Esophagus muscularis mucosa (tissue), 4 donors: Measurements from ENCODE around the gene DHX9.

Experiments used
- CTCF ChIP-seq, 3 experiments: fragments of 200-600 bp in 2 of 3; fragments of 450-650 bp in 1 of 3; sonication (generic) in 2 of 3; IDR thresholded peaks; one replicate each; pipeline ENCODE4 v1.5.1; 2017 to 2019; ENCODE audit warnings: antibody characterized with exemption in 3 of 3, mild to moderate bottlenecking in 2 of 3, moderate library complexity in 1 of 3
- EP300 ChIP-seq: sonication (generic); formaldehyde crosslinking; IDR thresholded peaks from one replicate; pipeline ENCODE4 v1.6.1; 2017; ENCODE audit warnings: antibody characterized with exemption
- POLR2A ChIP-seq: fragments of 450-650 bp; IDR thresholded peaks from one replicate; pipeline ENCODE4 v1.6.1; 2017; ENCODE audit warnings: antibody characterized with exemption, moderate library complexity, mild to moderate bottlenecking, low read depth
- POLR2AphosphoS5 ChIP-seq, 2 donors: sonication (generic); formaldehyde crosslinking; IDR thresholded peaks; one replicate each; pipeline ENCODE4 v1.6.1; 2017; ENCODE audit warnings: antibody characterized with exemption in 2 of 2

- TF ChIP-seq CTCF (IDR thresholded peaks at IDR 0.05) (no peak), EP300 (no peak), POLR2AphosphoS5 (IDR thresholded peaks at IDR 0.05) (no peak), POLR2A (no peak)
Measured at GRCh38 chr1:182794676-182795201, 44.4 kb upstream of the DHX9 start.
